ENCODE measurements around the gene GOLIM4. TPM values are rescaled to one million over a fixed set of nuclear protein-coding genes. Genes with fewer than 3 reads are reported as not detected.

Gene GOLIM4
- polyA plus RNA-seq, 1 of the 3 experiments (the other 2 are of a cell fraction) = 42.3 TPM

- 65% methylated on average over 5 of the region's 5 CpGs for whole genome bisulfite sequencing (ENCODE audit: low lambda C conversion rate)
- H3K4me3 ChIP-seq (ENCODE audit: low read depth in 2 of 2, low read length in 1 of 2) = no peak overlapping the region
- CTCF ChIA-PET = no interaction called here
These were observed 97.5 kb downstream of the GOLIM4 start for GRCh38 chr3:167998253-167998652.

GRCh38 chr3:167996514-167996913 is 99.2 kb downstream of the GOLIM4 start:
- 49% methylated on average over 4 of the region's 4 CpGs for WGBS (ENCODE audit: low lambda C conversion rate)
- Histone ChIP-seq H3K27ac (ENCODE audit: low read depth in 2 of 2, low read length in 1 of 2) (no peak overlapping the region), H3K9me3 (no peaks in the 10 kb centered on the region), H3K79me2 (ENCODE audit: insufficient read depth) (no peaks in the 10 kb centered on the region), H3K27me3 (ENCODE audit: insufficient read depth) (no peaks in the 10 kb centered on the region; the same call in 1 of the 2 replicates), H3K36me3 (replicated peaks in 1 of 2; ENCODE audit: control insufficient read depth in 1 of 2, insufficient read depth in 2 of 2, low read length in 1 of 2) (no peaks in the 10 kb centered on the region), H3K4me3 (ENCODE audit: low read depth in 2 of 2, low read length in 1 of 2) (no peak overlapping the region), H3F3A (replicated peaks; ENCODE audit: insufficient read depth) (no peaks in the 10 kb centered on the region), H3K9ac (no peak overlapping the region), H3K4me1 (ENCODE audit: control insufficient read depth in 1 of 2, insufficient read depth in 2 of 2, low read depth in 1 of 2, low read length in 1 of 2) (no peaks in the 10 kb centered on the region), H2AFZ (ENCODE audit: low read depth) (no peak overlapping the region), H4K20me1 (ENCODE audit: insufficient read depth) (no peaks in the 10 kb centered on the region), H3K9me2 (no peaks in the 10 kb centered on the region), H3K4me2 (no peak overlapping the region)
- ChIA-PET CTCF (no interaction called here), POLR2A (no interaction called here)
- no peak for DNase-seq
- TF ChIP-seq TAF1 (IDR thresholded peaks at IDR 0.05; ENCODE audit: borderline replicate concordance, low read depth, low read length) (no peak), REST (IDR thresholded peaks at IDR 0.05; ENCODE audit: low read depth, low read length) (0 out of 2 replicates have a peak, but pooled peaks have one; percentile 27)

More at GRCh38 chr3:167998253-167998652, 97.5 kb downstream of the GOLIM4 start:
- Histone ChIP-seq H3K4me2 (no peak overlapping the region), H2AFZ (ENCODE audit: low read depth) (no peak overlapping the region), H3K27me3 (ENCODE audit: insufficient read depth) (no peaks in the 10 kb centered on the region; the same call in 1 of the 2 replicates), H3K9me3 (0 out of 2 replicates have a peak, but pooled peaks cover 2% of the 10 kb centered on the region), H3F3A (replicated peaks; ENCODE audit: insufficient read depth) (no peaks in the 10 kb centered on the region), H3K9ac (no peak overlapping the region), H3K36me3 (replicated peaks in 1 of 2; ENCODE audit: control insufficient read depth in 1 of 2, insufficient read depth in 2 of 2, low read length in 1 of 2) (no peaks in the 10 kb centered on the region), H3K9me2 (no peaks in the 10 kb centered on the region), H3K27ac (ENCODE audit: low read depth in 2 of 2, low read length in 1 of 2) (no peak overlapping the region), H3K4me1 (ENCODE audit: control insufficient read depth in 1 of 2, insufficient read depth in 2 of 2, low read depth in 1 of 2, low read length in 1 of 2) (no peaks in the 10 kb centered on the region), H3K79me2 (ENCODE audit: insufficient read depth) (no peaks in the 10 kb centered on the region), H4K20me1 (ENCODE audit: insufficient read depth) (no peaks in the 10 kb centered on the region)
- no peak for TF ChIP-seq MAX (IDR thresholded peaks at IDR 0.05; ENCODE audit: low read depth)
- no peak for TF ChIP-seq TCF12 (IDR thresholded peaks at IDR 0.05)
- no peak for TF ChIP-seq RXRA (IDR thresholded peaks at IDR 0.05; ENCODE audit: borderline replicate concordance, low read depth)
- TF ChIP-seq TEAD4 (IDR thresholded peaks at IDR 0.05; ENCODE audit: borderline replicate concordance, insufficient read depth) = no peak
- no peak for TF ChIP-seq FOXJ3 (CRISPR knock-in tag; IDR thresholded peaks at IDR 0.05)
- TF ChIP-seq EP300 (IDR thresholded peaks at IDR 0.05; ENCODE audit: borderline replicate concordance in 1 of 2, low read depth in 1 of 2, low read length in 1 of 2) = no peak
- no peak for TF ChIP-seq FOXM1 (IDR thresholded peaks at IDR 0.05; ENCODE audit: low read depth)
- TF ChIP-seq PBX3 (IDR thresholded peaks at IDR 0.05) = no peak
- no peak for TF ChIP-seq ELF1 (IDR thresholded peaks at IDR 0.05)
- no peak for TF ChIP-seq IRF3 (IDR thresholded peaks at IDR 0.05; ENCODE audit: low read depth, low read length)
- no peak for TF ChIP-seq SIN3A (IDR thresholded peaks at IDR 0.05; ENCODE audit: borderline replicate concordance, low read depth, low read length)
- TF ChIP-seq NRF1 (IDR thresholded peaks at IDR 0.05; ENCODE audit: low read depth, low read length) = no peak
- TF ChIP-seq NFIC (IDR thresholded peaks at IDR 0.05; ENCODE audit: borderline replicate concordance) = no peak
- TF ChIP-seq RAD21 (IDR thresholded peaks at IDR 0.05; ENCODE audit: low read length) = no peak
- TF ChIP-seq RCOR1 (IDR thresholded peaks at IDR 0.05; ENCODE audit: low read length) = no peak
- POLR2A ChIA-PET = no interaction called here
- DNase-seq = no peak
